Purkinje cell (primary cell): Measurements from ENCODE around the gene PPM1N. TPM values are rescaled to one million over a fixed set of nuclear protein-coding genes. Genes with fewer than 3 reads are reported as not detected.

Experiments
- polyA plus RNA-seq: library from polyadenylated mRNA; unstranded; fragments of >200 nt; fragmentation: Nextera tagmentation; gene quantifications from 2 replicates; pipeline ENCODE4 v1.2.1, GENCODE V29; 2014

Gene PPM1N
- polyA plus RNA-seq = 0.30 TPM in 1 of 2 replicates, not detected in the other

GRCh38 chr19:45498411-45499195, at the start of gene PPM1N:
Gene PPM1N, plus strand, starts transcription at chr19:45498443. Its CDS starts 30 bp downstream, at chr19:45498473.

GRCh38 chr19:45467456-45468158, 30.6 kb upstream of the PPM1N start, which contains the start of gene FOSB:
Gene FOSB, plus strand, starts transcription at chr19:45467996. Its CDS starts 591 bp downstream, at chr19:45468587.

GRCh38 chr19:45506989-45507871, 9.0 kb downstream of the PPM1N start, which contains the start of gene VASP:
Gene VASP, plus strand, starts transcription at chr19:45507479. Its CDS starts 293 bp downstream, at chr19:45507772.

Other genes with a start within 250 kb of the PPM1N start
- 3.1 and 3.7 TPM in 2 replicates for gene MARK4, start 247.2 kb upstream of the PPM1N start, polyA plus RNA-seq
- gene CKM, start 175.6 kb upstream of the PPM1N start, polyA plus RNA-seq = not detected in 2 replicates
- gene KLC3, start 157.7 kb upstream of the PPM1N start, polyA plus RNA-seq = 0.23 TPM in 1 of 2 replicates, not detected in the other
- gene ERCC2, start 127.9 kb upstream of the PPM1N start, polyA plus RNA-seq = 1.4 and 2.7 TPM in 2 replicates
- not detected in 2 replicates for gene PPP1R13L, start 93.4 kb upstream of the PPM1N start, polyA plus RNA-seq
- gene POLR1G, start 91.8 kb upstream of the PPM1N start, polyA plus RNA-seq = 0.99 and 1.5 TPM in 2 replicates
- 21.0 and 25.6 TPM in 2 replicates for gene ERCC1, start 74.5 kb upstream of the PPM1N start, polyA plus RNA-seq
- not detected in 2 replicates for gene FOSB, start 30.4 kb upstream of the PPM1N start, polyA plus RNA-seq
- gene RTN2, start 1.4 kb upstream of the PPM1N start, polyA plus RNA-seq = 1.6 TPM in 1 of 2 replicates, not detected in the other
- not detected in 2 replicates for gene VASP, start 9.0 kb downstream of the PPM1N start, polyA plus RNA-seq
- 0.65 and 0.97 TPM in 2 replicates for gene OPA3, start 86.4 kb downstream of the PPM1N start, polyA plus RNA-seq
- gene GPR4, start 103.8 kb downstream of the PPM1N start, polyA plus RNA-seq = not detected in 2 replicates
- gene EML2, start 141.0 kb downstream of the PPM1N start, polyA plus RNA-seq = 0.40 TPM in 1 of 2 replicates, not detected in the other
- gene GIPR, start 169.8 kb downstream of the PPM1N start, polyA plus RNA-seq = not detected in 2 replicates
- 825 and 870 TPM in 2 replicates for gene SNRPD2, start 193.5 kb downstream of the PPM1N start, polyA plus RNA-seq
- gene QPCTL, start 194.2 kb downstream of the PPM1N start, polyA plus RNA-seq = 0.39 and 1.7 TPM in 2 replicates
- 0.42 and 0.56 TPM in 2 replicates for gene FBXO46, start 232.5 kb downstream of the PPM1N start, polyA plus RNA-seq
- gene MEIOSIN, start 235.0 kb downstream of the PPM1N start, polyA plus RNA-seq = not detected in 2 replicates